Fibroblast of lung (primary cell): ENCODE data around the gene TMEM11. TPM values are rescaled to one million over a fixed set of nuclear protein-coding genes. Genes with fewer than 3 reads are reported as not detected.

Experiments
- DNase-seq, 2 donors: peaks; one replicate each; pipeline versions ENCODE4 v3.0.0 to v3.0.0-alpha.2; 2010; ENCODE audit warnings: low read depth in 2 of 2
- H2AFZ ChIP-seq: 2 replicates; pipeline ENCODE4 v1.5.1; 2012; ENCODE audit warnings: low read length, control low read depth, inconsistent platforms
- H3K27ac ChIP-seq: 2 replicates; pipeline ENCODE4 v1.5.1; 2011; ENCODE audit warnings: low read length, control low read depth; ENCODE audit not compliant: insufficient read depth
- H3K27me3 ChIP-seq: 2 replicates; pipeline ENCODE4 v1.5.1; 2011; ENCODE audit warnings: mild to moderate bottlenecking, low read length; ENCODE audit not compliant: control insufficient read depth, insufficient read depth
- H3K36me3 ChIP-seq: 2 replicates; pipeline ENCODE4 v1.5.1; 2011; ENCODE audit warnings: low read length; ENCODE audit not compliant: control insufficient read depth, insufficient read depth
- H3K4me1 ChIP-seq: 2 replicates; pipeline ENCODE4 v1.5.1; 2011; ENCODE audit warnings: low read length; ENCODE audit not compliant: control insufficient read depth, insufficient read depth; ENCODE audit errors: extremely low read depth
- H3K4me2 ChIP-seq: 2 replicates; pipeline ENCODE4 v1.5.1; 2011; ENCODE audit warnings: low read length, control low read depth; ENCODE audit not compliant: insufficient read depth; ENCODE audit errors: extremely low read depth
- H3K4me3 ChIP-seq, 4 experiments: fragments of 200-600 bp in 1 of 4; sonication (generic) in 1 of 4; replicated peaks in 1 of 4; 2 replicates each; pipeline ENCODE4 v1.5.1; 2011 to 2016; ENCODE audit warnings: low read length in 4 of 4, low read depth in 3 of 4, mild to moderate bottlenecking in 3 of 4, control low read depth in 2 of 4, inconsistent platforms in 1 of 4, mixed read lengths in 1 of 4; ENCODE audit not compliant: insufficient read depth in 1 of 4; ENCODE audit errors: control extremely low read depth in 1 of 4
- H3K79me2 ChIP-seq: 2 replicates; pipeline ENCODE4 v1.5.1; 2012; ENCODE audit warnings: mild to moderate bottlenecking, low read length, inconsistent platforms; ENCODE audit not compliant: control insufficient read depth, insufficient read depth
- H3K9ac ChIP-seq: 2 replicates; pipeline ENCODE4 v1.5.1; 2011; ENCODE audit warnings: mild to moderate bottlenecking, low read length, control low read depth; ENCODE audit not compliant: insufficient read depth
- H3K9me3 ChIP-seq: 2 replicates; pipeline ENCODE4 v1.5.1; 2012; ENCODE audit warnings: low read depth, low read length; ENCODE audit not compliant: control insufficient read depth, insufficient read depth
- H4K20me1 ChIP-seq: 2 replicates; pipeline ENCODE4 v1.5.1; 2011; ENCODE audit warnings: low read length; ENCODE audit not compliant: control insufficient read depth, insufficient read depth; ENCODE audit errors: extremely low read depth
- CTCF ChIP-seq, 2 donors: IDR thresholded peaks in 1 of 2; conservative IDR thresholded peaks in 1 of 2; 1 replicate in 1 of 2; 2 replicates in 1 of 2; pipeline ENCODE4 v1.5.1; 2011 to 2012; ENCODE audit warnings: low read length in 2 of 2, control low read depth in 1 of 2, inconsistent platforms in 1 of 2, low read depth in 1 of 2, mild to moderate bottlenecking in 1 of 2
- EZH2 ChIP-seq: IDR thresholded peaks from 2 replicates; pipeline ENCODE4 v1.5.1; 2012; ENCODE audit warnings: low read length, control low read depth, mild to moderate bottlenecking; ENCODE audit errors: missing control alignments
- polyA plus RNA-seq, 2 donors: library from polyadenylated mRNA; depleted of rRNA in 1 of 2; stranded (reverse) in 1 of 2; unstranded in 1 of 2; fragments of >200 nt; gene quantifications; 2 replicates each; pipeline ENCODE4 v1.2.1, GENCODE V29; 2011 to 2012; ENCODE audit warnings: missing spikeins in 1 of 2
- total RNA-seq: library from RNA; depleted of rRNA; stranded (reverse); fragments of >200 nt; gene quantifications from 2 replicates; pipeline ENCODE4 v1.2.1, GENCODE V29; 2014

Gene TMEM11
- total and polyA plus RNA-seq, 2 donors (not counting 1 experiment from before 2014, with no cell fraction given), result 21.5 to 41.1 TPM

GRCh38 chr17:21165922-21166594 is 47.9 kb downstream of the TMEM11 start:
- Histone ChIP-seq H3K9ac (no peak overlapping the region), H3K79me2 (no peaks in the 10 kb centered on the region), H4K20me1 (no peaks in the 10 kb centered on the region), H3K27me3 (no peaks in the 10 kb centered on the region), H3K4me2 (peak overlapping the region; percentile 9), H3K9me3 (no peaks in the 10 kb centered on the region), H2AFZ (no peak overlapping the region), H3K4me1 (peaks cover 13% of the 10 kb centered on the region), H3K27ac (peak overlapping the region; percentile 40), H3K36me3 (no peaks in the 10 kb centered on the region), H3K4me3 (no peak overlapping the region)
- TF ChIP-seq EZH2, result no peak
- TF ChIP-seq CTCF (conservative IDR thresholded peaks at IDR 0.05 in 1 of 2, IDR thresholded peaks at IDR 0.05 in 1 of 2; ENCODE audit: low read depth in 1 of 2, low read length in 2 of 2), result no peak
- no peak for DNase-seq

- no peaks in the 10 kb centered on the region for H3K36me3 ChIP-seq
- no peak overlapping the region for H3K9ac ChIP-seq
- H3K9me3 ChIP-seq, result no peaks in the 10 kb centered on the region
- H2AFZ ChIP-seq, result no peak overlapping the region
- H4K20me1 ChIP-seq, result no peaks in the 10 kb centered on the region
- H3K27me3 ChIP-seq, result no peaks in the 10 kb centered on the region
- H3K79me2 ChIP-seq, result no peaks in the 10 kb centered on the region
- DNase-seq, result no peak
- no peak overlapping the region for H3K27ac ChIP-seq
- H3K4me2 ChIP-seq, result no peak overlapping the region
- no peak for TF ChIP-seq EZH2
- TF ChIP-seq CTCF (conservative IDR thresholded peaks at IDR 0.05 in 1 of 2, IDR thresholded peaks at IDR 0.05 in 1 of 2; ENCODE audit: low read depth in 1 of 2, low read length in 2 of 2), result no peak
- H3K4me1 ChIP-seq, result peaks cover 15% of the 10 kb centered on the region
- no peak overlapping the region for H3K4me3 ChIP-seq
Observed at GRCh38 chr17:21164620-21165019, 49.3 kb downstream of the TMEM11 start.

DNA sequence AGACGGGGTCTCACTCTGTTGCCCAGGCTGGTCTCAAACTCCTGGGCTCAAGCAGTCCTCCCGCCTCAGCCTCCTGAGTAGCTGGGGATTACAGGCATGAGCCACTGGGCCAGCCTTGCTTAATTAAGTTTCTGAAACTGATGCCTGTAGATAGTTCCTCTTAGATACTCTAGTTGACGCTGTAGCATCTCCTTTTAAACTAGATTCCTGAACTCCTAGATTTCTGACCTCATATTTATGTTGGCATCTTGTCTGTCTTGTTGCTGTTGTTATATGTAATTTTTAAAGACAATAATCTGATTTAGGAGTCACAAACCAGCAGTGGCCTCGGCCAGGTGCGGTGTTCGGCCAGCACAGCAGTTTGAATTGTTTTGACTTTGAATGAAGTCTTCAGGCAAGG is 49.7 kb downstream of the TMEM11 start:
- H4K20me1 ChIP-seq, result no peaks in the 10 kb centered on the region
- H3K27ac ChIP-seq, result no peak overlapping the region
- no peak overlapping the region for H3K4me3 ChIP-seq
- no peak overlapping the region for H3K9ac ChIP-seq
- no peaks in the 10 kb centered on the region for H3K79me2 ChIP-seq
- H3K36me3 ChIP-seq, result no peaks in the 10 kb centered on the region
- H3K27me3 ChIP-seq, result no peaks in the 10 kb centered on the region
- peaks cover 15% of the 10 kb centered on the region for H3K4me1 ChIP-seq
- H3K4me2 ChIP-seq, result no peak overlapping the region
- no peak overlapping the region for H2AFZ ChIP-seq
- no peak for TF ChIP-seq EZH2
- TF ChIP-seq CTCF (conservative IDR thresholded peaks at IDR 0.05 in 1 of 2, IDR thresholded peaks at IDR 0.05 in 1 of 2; ENCODE audit: low read depth in 1 of 2, low read length in 2 of 2), result no peak
- H3K9me3 ChIP-seq, result no peaks in the 10 kb centered on the region
- DNase-seq, result no peak
